HepG2 (cell line): ENCODE results near the gene METTL23. TPM values are rescaled to one million over a fixed set of nuclear protein-coding genes. Genes with fewer than 3 reads are reported as not detected.

Experiments
- ARID4A ChIP-seq: sonication (generic); formaldehyde crosslinking; IDR thresholded peaks from 2 replicates; pipeline ENCODE4 v1.5.0; 2020; ENCODE audit warnings: mild to moderate bottlenecking, missing genetic modification reagents, borderline replicate concordance
- ATF6 ChIP-seq: sonication (generic); formaldehyde crosslinking; conservative IDR thresholded peaks from 2 replicates; pipeline ENCODE4 v1.4.0; 2020; ENCODE audit warnings: missing genetic modification reagents
- BCL6 ChIP-seq: IDR thresholded peaks from 2 replicates; pipeline ENCODE4 v1.6.1; 2016; ENCODE audit warnings: missing genetic modification reagents, missing compliant biosample characterization
- ELK4 ChIP-seq: sonication (generic); formaldehyde crosslinking; IDR thresholded peaks from 2 replicates; pipeline ENCODE4 v1.9.0; 2021; ENCODE audit warnings: missing genetic modification reagents, borderline replicate concordance
- HNF1B ChIP-seq: sonication (generic); formaldehyde crosslinking; IDR thresholded peaks from 2 replicates; pipeline ENCODE4 v1.5.1; 2020; ENCODE audit warnings: mild to moderate bottlenecking, moderate library complexity, missing genetic modification reagents
- NONO ChIP-seq, 2 experiments: fragments of 450-650 bp in 1 of 2; sonication (generic) in 1 of 2; formaldehyde crosslinking in 1 of 2; IDR thresholded peaks in 1 of 2; conservative IDR thresholded peaks in 1 of 2; 2 replicates each; pipeline versions ENCODE4 v1.6.1 to v1.8.0; 2017 to 2022; ENCODE audit warnings: mild to moderate bottlenecking in 1 of 2, missing genetic modification reagents in 1 of 2, moderate library complexity in 1 of 2
- POLR2G ChIP-seq: fragments of 200-400 bp; formaldehyde crosslinking; IDR thresholded peaks from 2 replicates; pipeline ENCODE4 v1.6.1; 2018; ENCODE audit warnings: mild to moderate bottlenecking, low read depth, low read length, moderate library complexity
- RARG ChIP-seq: sonication (generic); formaldehyde crosslinking; IDR thresholded peaks from 2 replicates; pipeline ENCODE4 v1.4.0; 2020; ENCODE audit warnings: low read depth, mild to moderate bottlenecking, missing genetic modification reagents
- SP140L ChIP-seq: sonication (generic); formaldehyde crosslinking; IDR thresholded peaks from 2 replicates; pipeline ENCODE4 v1.4.0; 2020; ENCODE audit warnings: missing genetic modification reagents, borderline replicate concordance
- TAF15 ChIP-seq: fragments of 200-400 bp; formaldehyde crosslinking; IDR thresholded peaks from one replicate; pipeline ENCODE4 v1.6.1; 2018; ENCODE audit warnings: mild to moderate bottlenecking, low read depth, low read length; ENCODE audit not compliant: poor library complexity, severe bottlenecking
- ZMYM2 ChIP-seq: sonication (generic); formaldehyde crosslinking; IDR thresholded peaks from 2 replicates; pipeline ENCODE4 v1.8.0; 2022; ENCODE audit warnings: mild to moderate bottlenecking, missing genetic modification reagents
- ZNF446 ChIP-seq: sonication (generic); formaldehyde crosslinking; IDR thresholded peaks from 2 replicates; pipeline ENCODE4 v1.5.0; 2020; ENCODE audit warnings: mild to moderate bottlenecking, missing genetic modification reagents
- ZNF720 ChIP-seq: sonication (generic); formaldehyde crosslinking; IDR thresholded peaks from 2 replicates; pipeline ENCODE4 v1.4.0; 2020; ENCODE audit warnings: missing genetic modification reagents
- ZNF83 ChIP-seq: sonication (generic); formaldehyde crosslinking; IDR thresholded peaks from 2 replicates; pipeline ENCODE4 v1.4.0; 2020; ENCODE audit warnings: missing genetic modification reagents, mild to moderate bottlenecking, borderline replicate concordance
- polyA plus RNA-seq, 8 experiments: library from polyadenylated mRNA; depleted of rRNA in 3 of 8; stranded (reverse) in 7 of 8; unstranded in 1 of 8; fragments of >200 nt; fragmentation: Illumina TruSeq in 4 of 8; extraction: Trizol in 4 of 8; gene quantifications; 2 replicates each; pipeline versions ENCODE4 v1.2.1 to v1.2.3, GENCODE V29; 2011 to 2016; ENCODE audit warnings: low read depth in 4 of 8, missing spikeins in 1 of 8, mixed read lengths in 1 of 8; ENCODE audit not compliant: insufficient read depth in 1 of 8
- total RNA-seq, 5 experiments: library from RNA; depleted of rRNA; stranded (reverse); fragments of >200 nt; fragmentation: Illumina TruSeq; extraction: Trizol; gene quantifications; 2 replicates each; pipeline ENCODE4 v1.2.3, GENCODE V29; 2016; ENCODE audit warnings: low read depth in 1 of 5

The METTL23 gene
- total and polyA plus RNA-seq, 2 of the 13 experiments (the other 11 are each of a cell fraction or from before 2014, with no cell fraction given) = 39.9 to 104 TPM

- peak; percentile 92 for TF ChIP-seq ARID4A (CRISPR knock-in tag)
- TF ChIP-seq ELK4 (CRISPR knock-in tag) = no peak
- no peak for TF ChIP-seq TAF15
- TF ChIP-seq POLR2G = peak; percentile 77
- TF ChIP-seq NONO (IDR thresholded peaks at IDR 0.05) = no peak
- TF ChIP-seq NONO (CRISPR knock-in tag; conservative IDR thresholded peaks at IDR 0.05) = peak; percentile 92
- peak; percentile 69 for TF ChIP-seq HNF1B (CRISPR knock-in tag)
- TF ChIP-seq SP140L (CRISPR knock-in tag) = no peak
- TF ChIP-seq ZMYM2 = no peak
- TF ChIP-seq BCL6 (CRISPR knock-in tag) = peak; percentile 15; the same call in 1 of the 2 replicates
- TF ChIP-seq ZNF446 = peak; percentile 83; the same call in 1 of the 2 replicates
- no peak for TF ChIP-seq ZNF720 (CRISPR knock-in tag)
- TF ChIP-seq RARG (CRISPR knock-in tag) = 0 out of 2 replicates have a peak, but pooled peaks have one; percentile 44
- TF ChIP-seq ZNF83 (CRISPR knock-in tag) = peak; percentile 29; the same call in 1 of the 2 replicates
- TF ChIP-seq ATF6 = no peak
- TF ChIP-seq, all 625 proteins: peak for 240
These were observed 11.2 kb downstream of the METTL23 start, which contains the start of gene MFSD11 (continued) for GRCh38 chr17:76737676-76738467.
